H1 (cell line): Measurements from ENCODE around the gene ADIPOR2. TPM values are rescaled to one million over a fixed set of nuclear protein-coding genes. Genes with fewer than 3 reads are reported as not detected.

ENCODE experiments used
- CTCF ChIA-PET: fragments of 300-600 bp; sonication (Branson Sonifier 250); formaldehyde crosslinking; loops from one replicate; lab custom pipeline; 2021; ENCODE audit not compliant: partially characterized antibody; lab: Charles Lee
- POLR2A ChIA-PET: fragments of 300-600 bp; sonication (Branson Sonifier 250); formaldehyde crosslinking; loops from one replicate; lab custom pipeline; 2021; ENCODE audit warnings: inconsistent platforms; ENCODE audit not compliant: partially characterized antibody; lab: Charles Lee
- DNase-seq, 2 experiments: peaks; one replicate each; pipeline versions ENCODE4 v3.0.0 to v3.0.0-alpha.2; 2010 to 2022; ENCODE audit warnings: low spot score in 2 of 2, low read depth in 1 of 2, mixed read lengths in 1 of 2
- FAIRE-seq: peaks from 2 replicates; lab custom pipeline; 2011; peaks lifted over from hg19 to GRCh38; lab: Jason Lieb, UNC
- H2AFZ ChIP-seq: 2 replicates; pipeline ENCODE4 v1.8.1; 2012; ENCODE audit warnings: low read length, inconsistent platforms
- H2AK5ac ChIP-seq: 2 replicates; pipeline ENCODE4 v1.6.1; 2013; ENCODE audit warnings: low read depth, low read length
- H2BK120ac ChIP-seq: replicated peaks from 2 replicates; pipeline ENCODE3; 2013; ENCODE audit warnings: low read depth, low read length, inconsistent platforms
- H2BK12ac ChIP-seq: 2 replicates; pipeline ENCODE4 v1.6.1; 2013; ENCODE audit warnings: low read depth, low read length
- H2BK15ac ChIP-seq: 2 replicates; pipeline ENCODE4 v1.6.1; 2013; ENCODE audit warnings: low read length
- H2BK20ac ChIP-seq: 2 replicates; pipeline ENCODE4 v1.6.1; 2013; ENCODE audit warnings: low read length
- H2BK5ac ChIP-seq: 2 replicates; pipeline ENCODE4 v1.6.1; 2013; ENCODE audit warnings: low read depth, low read length
- H3K14ac ChIP-seq: 2 replicates; pipeline ENCODE4 v1.6.1; 2013; ENCODE audit warnings: inconsistent platforms; ENCODE audit not compliant: insufficient read length
- H3K18ac ChIP-seq: 2 replicates; pipeline ENCODE4 v1.6.1; 2013; ENCODE audit warnings: low read length; ENCODE audit errors: extremely low read depth
- H3K23ac ChIP-seq: 2 replicates; pipeline ENCODE4 v1.6.1; 2013; ENCODE audit warnings: inconsistent platforms; ENCODE audit not compliant: insufficient read length
- H3K23me2 ChIP-seq: 2 replicates; pipeline ENCODE4 v1.6.1; 2013; ENCODE audit warnings: low read depth, low read length
- H3K27ac ChIP-seq: 2 replicates; pipeline ENCODE4 v1.6.1; 2011; ENCODE audit warnings: low read depth, low read length, inconsistent platforms
- H3K27me3 ChIP-seq, 4 experiments: replicated peaks in 1 of 4; 1 replicate in 1 of 4; 2 replicates in 3 of 4; pipeline versions ENCODE4 v1.6.1 to v1.8.1; 2011 to 2013; ENCODE audit warnings: low read length in 3 of 4, mild to moderate bottlenecking in 3 of 4, inconsistent platforms in 2 of 4, mixed read lengths in 2 of 4, moderate library complexity in 1 of 4; ENCODE audit not compliant: control insufficient read depth in 3 of 4, insufficient read depth in 3 of 4; ENCODE audit errors: extremely low read depth in 1 of 4
- H3K36me3 ChIP-seq, 4 experiments: 2 replicates each; pipeline versions ENCODE4 v1.6.1 to v1.8.1; 2011 to 2013; ENCODE audit warnings: mild to moderate bottlenecking in 4 of 4, low read length in 3 of 4, moderate library complexity in 2 of 4, control low read depth in 1 of 4, inconsistent platforms in 1 of 4; ENCODE audit not compliant: insufficient read depth in 4 of 4, control insufficient read depth in 2 of 4
- H3K4ac ChIP-seq: replicated peaks from 2 replicates; pipeline ENCODE3; 2013; ENCODE audit warnings: low read length, low read depth, mixed read lengths, inconsistent platforms; ENCODE audit not compliant: insufficient read length
- H3K4me1 ChIP-seq, 4 experiments: replicated peaks in 1 of 4; 1 replicate in 1 of 4; 2 replicates in 3 of 4; pipeline versions ENCODE4 v1.6.1 to v1.8.1; 2011 to 2013; ENCODE audit warnings: low read length in 3 of 4, inconsistent platforms in 2 of 4, mixed read lengths in 1 of 4; ENCODE audit not compliant: insufficient read depth in 4 of 4, control insufficient read depth in 3 of 4
- H3K4me2 ChIP-seq, 2 experiments: 2 replicates each; pipeline versions ENCODE4 v1.6.1 to v1.8.1; 2011 to 2013; ENCODE audit warnings: low read depth in 2 of 2, low read length in 2 of 2, control low read depth in 1 of 2, inconsistent platforms in 1 of 2, mild to moderate bottlenecking in 1 of 2; ENCODE audit not compliant: insufficient read depth in 1 of 2
- H3K4me3 ChIP-seq, 4 experiments: fragments of 200-600, 300-600 bp in 1 of 4; sonication (generic), shearing (Covaris generic), sonication (Bioruptor Twin) in 1 of 4; 2 replicates each; pipeline versions ENCODE4 v1.5.1 to v1.8.1; 2011 to 2016; ENCODE audit warnings: low read length in 4 of 4, low read depth in 3 of 4, control low read depth in 2 of 4, inconsistent platforms in 2 of 4, mild to moderate bottlenecking in 2 of 4, mixed read lengths in 1 of 4, moderate library complexity in 1 of 4; ENCODE audit not compliant: insufficient read depth in 2 of 4; ENCODE audit errors: extremely low read depth in 1 of 4
- H3K56ac ChIP-seq: replicated peaks from 2 replicates; pipeline ENCODE3; 2013; ENCODE audit warnings: low read depth, mild to moderate bottlenecking, mixed read lengths, low read length, inconsistent platforms; ENCODE audit not compliant: insufficient read length
- H3K79me1 ChIP-seq: 2 replicates; pipeline ENCODE4 v1.6.1; 2013; ENCODE audit warnings: low read depth, low read length, control low read depth
- H3K79me2 ChIP-seq, 2 experiments: 2 replicates each; pipeline versions ENCODE4 v1.6.1 to v1.8.1; 2012 to 2013; ENCODE audit warnings: low read length in 2 of 2, mild to moderate bottlenecking in 2 of 2, inconsistent platforms in 1 of 2; ENCODE audit not compliant: insufficient read depth in 2 of 2, control insufficient read depth in 1 of 2
- H3K9ac ChIP-seq, 4 experiments: replicated peaks in 1 of 4; 1 replicate in 1 of 4; 2 replicates in 3 of 4; pipeline versions ENCODE4 v1.6.1 to v1.8.1; 2011 to 2013; ENCODE audit warnings: low read depth in 3 of 4, low read length in 3 of 4, control low read depth in 2 of 4, mild to moderate bottlenecking in 2 of 4, moderate library complexity in 2 of 4, inconsistent platforms in 1 of 4; ENCODE audit errors: extremely low read depth in 1 of 4
- H3K9me3 ChIP-seq, 2 experiments: 2 replicates each; pipeline versions ENCODE4 v1.6.1 to v1.8.1; 2012 to 2013; ENCODE audit warnings: mild to moderate bottlenecking in 2 of 2, moderate library complexity in 2 of 2, control low read depth in 1 of 2, inconsistent platforms in 1 of 2, low read depth in 1 of 2, low read length in 1 of 2, mixed read lengths in 1 of 2; ENCODE audit not compliant: insufficient read depth in 2 of 2
- H4K20me1 ChIP-seq, 2 experiments: replicated peaks in 1 of 2; 2 replicates each; pipeline versions ENCODE3 to v1.8.1; 2011 to 2013; ENCODE audit warnings: inconsistent platforms in 2 of 2, low read length in 2 of 2, mild to moderate bottlenecking in 1 of 2; ENCODE audit not compliant: insufficient read depth in 2 of 2, control insufficient read depth in 1 of 2
- H4K5ac ChIP-seq: 2 replicates; pipeline ENCODE4 v1.6.1; 2013; ENCODE audit warnings: low read length, low read depth, mixed read lengths, inconsistent platforms; ENCODE audit not compliant: insufficient read length
- H4K8ac ChIP-seq: 2 replicates; pipeline ENCODE4 v1.8.0; 2013; ENCODE audit warnings: mild to moderate bottlenecking, moderate library complexity, low read length, inconsistent platforms; ENCODE audit not compliant: insufficient read depth; ENCODE audit errors: extremely low read depth
- H4K91ac ChIP-seq: replicated peaks from 2 replicates; pipeline ENCODE3; 2013; ENCODE audit warnings: low read length, mixed read lengths, inconsistent platforms; ENCODE audit not compliant: insufficient read length
- CBX5 ChIP-seq: fragments of 300-800, 300-1000 bp; sonication (generic); IDR thresholded peaks from 2 replicates; pipeline ENCODE4 v1.7.1; 2016; ENCODE audit warnings: antibody characterized with exemption, low read length, low read depth
- CEBPB ChIP-seq: IDR thresholded peaks from 2 replicates; pipeline ENCODE4 v1.6.1; 2012; ENCODE audit warnings: low read depth, low read length
- GABPA ChIP-seq: IDR thresholded peaks from 2 replicates; pipeline ENCODE4 v1.6.1; 2011; ENCODE audit warnings: mild to moderate bottlenecking, low read length, moderate library complexity, borderline replicate concordance; ENCODE audit not compliant: insufficient read depth
- JUN ChIP-seq: IDR thresholded peaks from 2 replicates; pipeline ENCODE4 v1.6.1; 2011; ENCODE audit warnings: low read depth, mild to moderate bottlenecking, improper control_type of control experiment, low read length
- KDM4A ChIP-seq: IDR thresholded peaks from one replicate; pipeline ENCODE4 v1.7.1; 2012; ENCODE audit warnings: low read depth, mild to moderate bottlenecking, moderate library complexity, low read length, inconsistent platforms; ENCODE audit not compliant: severe bottlenecking
- POU5F1 ChIP-seq: IDR thresholded peaks from 2 replicates; pipeline ENCODE4 v1.6.1; 2011; ENCODE audit warnings: low read depth, mild to moderate bottlenecking, low read length, moderate library complexity
- RBBP5 ChIP-seq: IDR thresholded peaks from 2 replicates; pipeline ENCODE4 v1.7.1; 2012; ENCODE audit warnings: low read depth, mild to moderate bottlenecking, inconsistent platforms, low read length, moderate library complexity, borderline replicate concordance
- RXRA ChIP-seq: IDR thresholded peaks from 2 replicates; pipeline ENCODE4 v1.6.1; 2011; ENCODE audit warnings: low read depth, mild to moderate bottlenecking, low read length, moderate library complexity; ENCODE audit not compliant: insufficient read depth
- SIN3A ChIP-seq, 2 experiments: IDR thresholded peaks in 1 of 2; conservative IDR thresholded peaks in 1 of 2; 2 replicates each; pipeline ENCODE4 v1.6.1; 2011 to 2012; ENCODE audit warnings: low read length in 2 of 2, improper control_type of control experiment in 1 of 2, low read depth in 1 of 2, mild to moderate bottlenecking in 1 of 2
- SP2 ChIP-seq: IDR thresholded peaks from 2 replicates; pipeline ENCODE4 v1.6.1; 2012; ENCODE audit warnings: mild to moderate bottlenecking, low read length, inconsistent platforms
- SUZ12 ChIP-seq: fragments of 200-600 bp; sonication (generic); IDR thresholded peaks from 2 replicates; pipeline ENCODE4 v1.6.1; 2012; ENCODE audit warnings: mild to moderate bottlenecking, inconsistent platforms, low read length, moderate library complexity, mixed read lengths
- TEAD4 ChIP-seq: IDR thresholded peaks from 2 replicates; pipeline ENCODE4 v1.6.1; 2012; ENCODE audit warnings: low read depth, low read length, inconsistent platforms, mixed read lengths
- ZNF274 ChIP-seq: IDR thresholded peaks from 2 replicates; pipeline ENCODE4 v1.7.0; 2012; ENCODE audit warnings: low read length, borderline replicate concordance; ENCODE audit errors: extremely low read depth
- WGBS, 2 experiments: shearing (Covaris generic) in 1 of 2; methylation state at CpG; one replicate each; pipeline versions ENCODE4 v1.1.6 to v1.1.7; 2013 to 2015; ENCODE audit warnings: low lambda C conversion rate in 2 of 2, mixed read lengths in 2 of 2, inconsistent platforms in 1 of 2, low coverage in 1 of 2, missing lambda C conversion rate in 1 of 2; ENCODE audit not compliant: insufficient replicate concordance in 2 of 2, insufficient coverage in 1 of 2, insufficient read length in 1 of 2; ENCODE audit errors: extremely low coverage in 1 of 2, missing lambda C conversion rate in 1 of 2; 5-methylcytosine and 5-hydroxymethylcytosine counted together
- polyA plus RNA-seq, 7 experiments: library from polyadenylated mRNA; depleted of rRNA in 3 of 7; stranded (reverse) in 5 of 7; unstranded in 2 of 7; fragments of >200 nt in 5 of 7; fragments of 200-250 nt in 2 of 7; gene quantifications; 1 replicate in 5 of 7; 2 replicates in 1 of 7; 4 replicates in 1 of 7; pipeline versions ENCODE4 v1.2.1 to v1.2.3, GENCODE V29; 2011 to 2013; ENCODE audit warnings: missing spikeins in 2 of 7, mixed read lengths in 2 of 7
- total RNA-seq: library from RNA; stranded (reverse); fragmentation: NEBNext Ultra II Directional; extraction: Animal tissue kit (Norgen Biotek cat#: 25700); gene quantifications from 2 replicates; pipeline ENCODE4 v1.2.1, GENCODE V29; 2021

ADIPOR2 gene
- total and polyA plus RNA-seq, 2 of the 8 experiments (the other 6 are each of a cell fraction or from before 2014, with no cell fraction given) = 17.5 to 50.8 TPM

DNA sequence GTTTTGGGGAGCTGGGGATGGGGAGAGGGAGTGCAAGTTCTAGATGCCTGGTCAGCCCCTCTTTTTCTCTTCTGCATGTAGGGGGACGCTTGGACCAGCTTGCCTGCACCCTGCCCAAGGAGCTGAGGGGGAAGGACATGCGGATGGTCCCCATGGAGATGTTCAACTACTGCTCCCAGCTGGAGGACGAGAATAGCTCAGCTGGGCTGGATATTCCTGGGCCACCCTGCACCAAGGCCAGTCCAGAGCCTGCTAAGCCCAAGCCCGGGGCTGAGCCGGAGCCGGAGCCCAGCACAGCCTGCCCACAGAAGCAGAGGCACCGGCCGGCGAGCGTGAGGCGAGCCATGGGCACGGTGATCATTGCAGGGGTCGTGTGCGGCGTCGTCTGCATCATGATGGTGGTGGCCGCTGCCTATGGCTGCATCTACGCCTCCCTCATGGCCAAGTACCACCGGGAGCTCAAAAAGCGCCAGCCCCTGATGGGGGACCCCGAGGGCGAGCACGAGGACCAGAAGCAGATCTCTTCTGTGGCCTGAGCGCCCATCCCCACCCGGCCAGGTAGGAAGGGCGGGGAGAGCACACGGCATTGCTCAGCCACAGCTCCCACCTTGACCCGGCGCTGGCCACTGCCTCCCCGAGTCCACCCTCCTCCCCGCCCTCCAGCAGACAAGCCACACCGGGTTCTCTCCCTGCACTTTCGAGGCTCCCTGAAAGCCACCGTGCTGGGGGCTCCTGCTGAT, 143.5 kb downstream of the ADIPOR2 start:
- Histone ChIP-seq H3K27ac (no peak overlapping the region), H2BK5ac (no peak overlapping the region), H3K9me3 (no peaks in the 10 kb centered on the region), H3K9ac (no peak overlapping the region), H3K14ac (no peak overlapping the region), H3K79me2 (no peaks in the 10 kb centered on the region), H3K23me2 (peaks cover 3% of the 10 kb centered on the region; the same call in 1 of the 2 replicates), H3K23ac (no peak overlapping the region), H3K27me3 (peaks cover 0 to 5% (median 2%) of the 10 kb centered on the region in 4 experiments; a peak in 3 of 7 replicates), H3K56ac (no peak overlapping the region), H4K91ac (no peak overlapping the region), H3K4me2 (no peak overlapping the region), H3K36me3 (no peaks in the 10 kb centered on the region), H4K20me1 (peaks cover 0 to 4% of the 10 kb centered on the region in 2 experiments), H4K8ac (no peak overlapping the region), H2AFZ (no peak overlapping the region), H2BK15ac (no peak overlapping the region), H3K4me3 (no peak overlapping the region), H3K4me1 (peaks cover 0 to 13% (median 7%) of the 10 kb centered on the region in 4 experiments; a peak in 5 of 7 replicates), H2AK5ac (no peak overlapping the region), H4K5ac (no peak overlapping the region), H3K4ac (no peak overlapping the region), H2BK12ac (no peak overlapping the region), H3K18ac (no peak overlapping the region), H2BK120ac (no peak overlapping the region), H2BK20ac (no peak overlapping the region), H3K79me1 (no peaks in the 10 kb centered on the region)
- FAIRE-seq (no peak), DNase-seq (no peak)
- ChIA-PET POLR2A (no interaction called here), CTCF (interaction anchor here (0.7 to 3.0 kb wide), 6 partner anchors 11 to 105 kb away, joined by 3 to 20 read pairs (median 4); no protein-coding TSS in a partner anchor)
- WGBS, 2 experiments = 91% methylated on average over 33 of the region's 34 CpGs; no CpG with 5 or more reads in 1 of the 2 experiments
- TF ChIP-seq SUZ12 (no peak), RXRA (no peak), POU5F1 (no peak), JUN (no peak), CEBPB (no peak), KDM4A (no peak), TEAD4 (no peak), GABPA (no peak), RBBP5 (no peak), ZNF274 (no peak), CBX5 (no peak), SIN3A (conservative IDR thresholded peaks at IDR 0.05 in 1 of 2, IDR thresholded peaks at IDR 0.05 in 1 of 2; ENCODE audit: low read depth in 1 of 2, low read length in 2 of 2) (no peak), SP2 (no peak)
